ENCODE data around the gene ENOSF1. TPM values are rescaled to one million over a fixed set of nuclear protein-coding genes. Genes with fewer than 3 reads are reported as not detected.

Gene ENOSF1
- total and polyA plus RNA-seq, 10 of the 15 experiments (the other 5 are each of a cell fraction or from before 2014, with no cell fraction given) = 12.5 to 43.3 (median 29.5) TPM

GRCh38 chr18:657311-658000 lies 55.0 kb downstream of the ENOSF1 start, which contains the start of gene TYMS (continued):
- TF ChIP-seq MLLT1 (IDR thresholded peaks at IDR 0.05) (peak; percentile 17; the same call in 1 of the 2 replicates), RUNX3 (IDR thresholded peaks at IDR 0.05; ENCODE audit: low read length) (peak; percentile 55), USF2 (IDR thresholded peaks at IDR 0.05; ENCODE audit: borderline replicate concordance, low read depth, low read length) (no peak), BRCA1 (IDR thresholded peaks at IDR 0.05; ENCODE audit: low read depth, low read length) (no peak), RB1 (IDR thresholded peaks at IDR 0.05; ENCODE audit: borderline replicate concordance) (peak; percentile 39; the same call in 1 of the 2 replicates), POLR2AphosphoS5 (IDR thresholded peaks at IDR 0.05; ENCODE audit: low read length) (0 out of 2 replicates have a peak, but pooled peaks have one; percentile 3), ZSCAN29 (IDR thresholded peaks at IDR 0.05) (peak; percentile 35; the same call in 1 of the 2 replicates), SP1 (IDR thresholded peaks at IDR 0.05; ENCODE audit: low read depth, low read length) (no peak), BMI1 (IDR thresholded peaks at IDR 0.05; ENCODE audit: borderline replicate concordance) (no peak), NFYB (IDR thresholded peaks at IDR 0.05; ENCODE audit: insufficient read depth, low read depth, low read length) (no peak), STAT3 (IDR thresholded peaks at IDR 0.05; ENCODE audit: low read depth, low read length) (no peak), NR2C1 (IDR thresholded peaks at IDR 0.05) (peak; percentile 38; the same call in 1 of the 2 replicates), ATF7 (IDR thresholded peaks at IDR 0.05; ENCODE audit: low read depth) (no peak), GATAD2B (conservative IDR thresholded peaks at IDR 0.05; ENCODE audit: low read depth) (peak; percentile 60), POLR2A (IDR thresholded peaks at IDR 0.05; ENCODE audit: low read depth, low read length) (peak; percentile 81), ZNF687 (IDR thresholded peaks at IDR 0.05) (peak; percentile 54; the same call in 1 of the 2 replicates), MTA3 (IDR thresholded peaks at IDR 0.05; ENCODE audit: borderline replicate concordance, low read length) (no peak), HDAC6 (IDR thresholded peaks at IDR 0.05; ENCODE audit: unreplicated experiment) (peak; percentile 62), SREBF1 (IDR thresholded peaks at IDR 0.05; ENCODE audit: low read length) (no peak), IKZF2 (IDR thresholded peaks at IDR 0.05) (peak; percentile 44 to 46; a peak in 2 of 4 replicates)

Data from GM12878 (cell line).